ENCODE results near the gene ABCB8.
"Not testable (repeated sequence)": the region's sequence is repeated elsewhere in the genome, so short reads cannot be mapped to it uniquely, and the experiment has no call there.

Gene ABCB8

GRCh38 chr7:150998341-150998740 lies 29.9 kb upstream of the ABCB8 start:
- no peak for DNase-seq

- DNase-seq = no peak
Observed at GRCh38 chr7:150999001-150999400, 29.2 kb upstream of the ABCB8 start.

DNA sequence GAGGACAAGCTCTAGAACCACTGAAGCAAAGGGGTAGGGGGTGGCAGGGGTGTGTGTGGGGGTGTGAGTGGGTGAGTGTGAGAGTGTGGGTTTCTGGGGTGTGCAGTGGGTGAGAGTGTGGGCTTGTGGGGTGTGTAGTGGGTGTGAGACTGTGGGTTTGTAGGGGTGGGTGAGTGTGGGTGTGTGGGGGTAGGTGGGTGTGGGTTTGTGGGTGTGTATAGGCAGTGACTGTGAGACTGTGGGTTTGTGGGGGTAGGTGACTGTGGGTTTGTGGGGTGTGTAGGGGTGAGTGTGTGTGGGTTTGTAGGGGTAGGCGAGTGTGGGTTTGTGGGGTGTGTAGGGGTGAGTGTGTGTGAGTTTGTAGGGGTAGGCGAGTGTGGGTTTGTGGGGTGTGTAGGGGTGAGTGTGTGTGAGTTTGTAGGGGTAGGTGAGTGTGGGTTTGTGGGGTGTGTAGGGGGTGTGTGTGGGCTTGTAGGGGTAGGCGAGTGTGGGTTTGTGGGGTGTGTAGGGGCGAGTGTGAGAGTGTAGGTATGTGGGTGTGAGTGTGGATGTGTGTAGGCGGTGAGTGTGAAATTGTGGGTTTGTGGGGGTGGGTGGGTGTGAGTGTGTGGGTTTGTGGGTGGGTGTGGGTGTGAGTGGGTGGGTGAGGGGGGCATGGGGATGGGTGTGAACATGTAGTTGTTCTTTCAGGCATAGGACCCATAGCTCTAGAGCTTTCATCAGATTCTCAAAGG lies 28.6 kb upstream of the ABCB8 start:
- DNase-seq = peak; percentile 54

- DNase-seq = no peak
Observed at GRCh38 chr7:151000897-151001495, 27.3 kb upstream of the ABCB8 start.

- DNase-seq = no peak
Observed at GRCh38 chr7:151001546-151001945, 26.7 kb upstream of the ABCB8 start.

DNA sequence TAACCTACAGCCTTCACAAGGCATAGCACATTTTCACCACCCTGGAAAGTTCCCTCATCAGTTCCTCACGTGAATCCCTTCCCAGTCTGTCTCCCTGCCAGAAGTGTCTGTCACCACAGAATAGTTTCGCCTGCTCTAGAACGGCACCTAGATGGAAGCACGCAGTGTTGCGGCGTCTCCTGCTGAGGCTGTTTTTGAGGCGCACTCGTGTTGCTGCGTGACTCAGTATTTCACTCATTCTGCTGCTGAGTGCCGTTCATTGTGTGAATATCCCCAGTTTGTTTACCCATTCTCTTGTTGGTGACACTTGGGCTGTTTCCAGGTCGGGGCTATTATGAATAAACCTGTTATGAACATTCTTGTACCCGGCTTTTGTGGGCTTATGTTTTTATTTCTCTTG lies 24.7 kb upstream of the ABCB8 start:
- no peak for DNase-seq

GRCh38 chr7:151005566-151005965 lies 22.7 kb upstream of the ABCB8 start:
- DNase-seq = no peak

DNA sequence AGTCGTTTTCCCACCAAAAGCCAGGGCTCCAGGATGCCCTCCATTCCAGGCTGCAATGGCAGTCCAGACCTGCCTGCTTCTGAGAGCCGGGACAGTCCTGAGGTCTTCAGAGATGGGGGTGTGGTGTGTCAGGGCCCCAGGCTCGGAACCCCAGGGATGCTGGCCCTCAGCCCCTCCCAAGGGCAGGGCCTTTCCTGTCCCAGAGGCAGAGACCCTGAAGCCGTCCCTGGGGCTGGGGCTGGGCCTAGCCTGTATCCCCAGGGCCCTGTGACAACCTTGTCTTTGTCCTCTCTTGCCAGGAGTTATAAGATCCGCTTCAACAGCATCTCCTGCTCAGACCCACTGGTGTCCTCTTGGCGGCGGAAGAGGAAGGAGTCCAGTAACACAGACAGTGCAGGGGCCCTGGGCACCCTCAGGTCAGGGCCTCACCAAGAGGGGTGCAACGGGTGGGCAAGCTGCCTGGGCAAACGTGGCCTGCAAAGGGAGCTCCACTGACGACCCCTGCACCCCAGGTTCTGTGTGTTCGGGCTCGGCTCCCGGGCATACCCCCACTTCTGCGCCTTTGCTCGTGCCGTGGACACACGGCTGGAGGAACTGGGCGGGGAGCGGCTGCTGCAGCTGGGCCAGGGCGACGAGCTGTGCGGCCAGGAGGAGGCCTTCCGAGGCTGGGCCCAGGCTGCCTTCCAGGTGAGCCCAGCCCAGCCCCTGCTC lies 21.5 kb upstream of the ABCB8 start:
- no peak for DNase-seq

- no peak for DNase-seq
Observed at GRCh38 chr7:151007469-151007898, 20.8 kb upstream of the ABCB8 start.

GRCh38 chr7:151008143-151008510 lies 20.1 kb upstream of the ABCB8 start:
- no peak for DNase-seq

DNA sequence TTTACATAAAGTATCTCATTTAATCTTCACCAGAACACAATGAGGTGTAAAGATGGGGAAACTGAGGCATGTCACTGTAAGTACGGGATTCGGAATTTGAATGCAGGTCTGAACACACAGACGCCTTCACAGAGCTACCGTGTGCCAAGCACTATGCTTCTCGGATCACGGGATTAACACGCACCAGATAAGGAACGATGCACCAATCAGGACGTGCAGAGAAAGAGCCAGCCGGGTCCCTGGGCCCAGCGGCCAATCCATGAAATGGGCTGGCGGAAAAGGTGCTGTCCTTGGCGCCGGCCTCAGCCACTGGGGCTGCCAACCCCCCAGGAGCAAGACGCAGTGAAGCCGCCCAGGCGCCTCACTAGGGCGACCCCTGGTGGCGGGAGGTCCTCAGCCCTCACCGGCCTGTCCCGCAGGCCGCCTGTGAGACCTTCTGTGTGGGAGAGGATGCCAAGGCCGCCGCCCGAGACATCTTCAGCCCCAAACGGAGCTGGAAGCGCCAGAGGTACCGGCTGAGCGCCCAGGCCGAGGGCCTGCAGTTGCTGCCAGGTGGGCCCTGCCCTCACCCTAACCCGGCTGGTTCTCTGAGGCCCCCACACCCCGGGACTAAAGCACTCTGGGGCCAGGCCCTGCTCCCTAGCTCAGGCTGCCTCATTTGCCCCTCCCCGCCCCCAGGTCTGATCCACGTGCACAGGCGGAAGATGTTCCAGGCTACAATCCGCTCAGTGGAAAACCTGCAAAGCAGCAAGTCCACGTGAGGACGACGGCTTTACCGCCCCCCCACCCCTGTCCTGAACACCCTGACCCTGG lies 19.5 kb upstream of the ABCB8 start:
- peak; percentile 74 for DNase-seq

DNA sequence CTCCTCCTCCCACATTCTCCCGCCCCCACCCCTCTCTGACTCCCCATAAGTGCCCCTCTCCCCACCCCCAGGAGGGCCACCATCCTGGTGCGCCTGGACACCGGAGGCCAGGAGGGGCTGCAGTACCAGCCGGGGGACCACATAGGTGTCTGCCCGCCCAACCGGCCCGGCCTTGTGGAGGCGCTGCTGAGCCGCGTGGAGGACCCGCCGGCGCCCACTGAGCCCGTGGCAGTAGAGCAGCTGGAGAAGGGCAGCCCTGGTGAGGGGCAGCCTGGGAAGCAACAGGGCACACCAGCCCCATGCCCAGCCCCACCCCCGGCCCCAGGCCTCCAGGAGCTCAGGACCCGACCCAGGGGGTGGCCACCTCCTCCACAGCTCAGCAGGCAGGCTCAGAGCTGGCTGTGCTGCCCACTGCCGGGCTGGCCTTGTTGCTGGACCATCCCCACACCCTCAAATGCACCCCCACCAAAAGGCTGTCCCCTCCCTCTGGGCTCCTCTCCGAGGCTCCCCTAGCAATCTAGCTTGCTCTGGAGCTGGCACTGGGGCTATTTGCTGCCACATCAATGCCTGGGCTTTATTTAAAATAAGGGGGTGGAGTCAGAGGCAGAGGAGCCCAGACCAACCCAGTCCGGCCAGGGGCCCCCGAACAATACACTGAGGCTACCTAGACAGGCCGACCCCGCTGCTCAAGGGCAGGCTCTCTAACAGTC lies 18.8 kb upstream of the ABCB8 start:
- DNase-seq = no peak

DNA sequence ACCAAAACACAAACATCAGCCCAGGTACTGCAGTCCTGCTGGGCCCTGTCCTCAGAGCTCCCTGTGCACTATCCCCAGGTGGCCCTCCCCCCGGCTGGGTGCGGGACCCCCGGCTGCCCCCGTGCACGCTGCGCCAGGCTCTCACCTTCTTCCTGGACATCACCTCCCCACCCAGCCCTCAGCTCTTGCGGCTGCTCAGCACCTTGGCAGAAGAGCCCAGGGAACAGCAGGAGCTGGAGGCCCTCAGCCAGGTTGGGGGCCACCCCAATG lies 18.3 kb upstream of the ABCB8 start:
- no peak for DNase-seq

GRCh38 chr7:151010307-151011096 lies 17.7 kb upstream of the ABCB8 start:
- DNase-seq = peak; percentile 49

DNA sequence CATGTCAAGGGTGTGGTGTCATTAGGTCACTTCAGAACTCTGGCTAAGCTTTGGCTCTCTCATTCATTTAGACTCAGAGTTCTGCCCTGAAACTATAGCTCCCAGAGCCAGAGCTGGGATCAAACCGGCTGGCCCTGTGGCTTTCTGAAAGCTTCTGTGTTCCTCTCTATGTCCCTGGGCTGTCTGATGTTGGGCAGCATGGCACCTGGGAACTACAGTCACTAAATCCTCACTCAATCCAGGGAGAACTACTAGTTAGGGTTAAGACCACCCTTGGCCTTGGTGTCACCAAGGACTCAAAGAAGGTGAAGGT lies 17.2 kb upstream of the ABCB8 start:
- no peak for DNase-seq

- not testable (repeated sequence) for DNase-seq
Observed at GRCh38 chr7:151011616-151012015, 16.6 kb upstream of the ABCB8 start.

DNA sequence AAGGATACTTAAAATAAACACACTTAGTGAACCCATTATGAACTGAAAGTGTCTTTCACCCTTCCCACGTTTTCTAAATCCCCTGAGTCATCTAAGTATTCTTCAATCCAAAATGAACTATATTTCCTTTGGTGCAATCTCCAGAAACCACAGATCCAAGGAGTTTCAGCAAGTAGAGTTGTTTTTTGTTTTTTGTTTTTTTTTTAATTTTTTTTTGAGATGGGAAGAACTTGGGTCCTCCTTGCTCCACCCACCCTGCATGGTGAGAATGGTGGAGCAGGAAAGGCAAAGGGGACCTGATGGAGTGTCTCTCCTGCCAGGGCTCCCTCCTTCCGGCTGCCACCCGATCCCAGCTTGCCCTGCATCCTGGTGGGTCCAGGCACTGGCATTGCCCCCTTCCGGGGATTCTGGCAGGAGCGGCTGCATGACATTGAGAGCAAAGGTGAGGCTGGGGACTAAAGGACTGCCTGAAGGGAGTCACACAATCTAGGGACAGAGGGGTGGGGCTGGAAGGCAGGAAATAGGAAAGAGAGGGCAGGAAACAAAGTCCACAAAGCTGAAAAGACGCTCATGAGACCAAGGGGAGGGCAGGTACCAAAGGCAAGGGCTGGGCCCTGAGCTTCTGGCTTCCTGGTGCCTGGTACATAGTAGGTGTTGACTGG lies 16.1 kb upstream of the ABCB8 start:
- no peak for DNase-seq

- peak; percentile 33 for DNase-seq
Observed at GRCh38 chr7:151012911-151013347, 15.3 kb upstream of the ABCB8 start.

- DNase-seq = no peak
Observed at GRCh38 chr7:151013356-151013732, 14.9 kb upstream of the ABCB8 start.

DNA sequence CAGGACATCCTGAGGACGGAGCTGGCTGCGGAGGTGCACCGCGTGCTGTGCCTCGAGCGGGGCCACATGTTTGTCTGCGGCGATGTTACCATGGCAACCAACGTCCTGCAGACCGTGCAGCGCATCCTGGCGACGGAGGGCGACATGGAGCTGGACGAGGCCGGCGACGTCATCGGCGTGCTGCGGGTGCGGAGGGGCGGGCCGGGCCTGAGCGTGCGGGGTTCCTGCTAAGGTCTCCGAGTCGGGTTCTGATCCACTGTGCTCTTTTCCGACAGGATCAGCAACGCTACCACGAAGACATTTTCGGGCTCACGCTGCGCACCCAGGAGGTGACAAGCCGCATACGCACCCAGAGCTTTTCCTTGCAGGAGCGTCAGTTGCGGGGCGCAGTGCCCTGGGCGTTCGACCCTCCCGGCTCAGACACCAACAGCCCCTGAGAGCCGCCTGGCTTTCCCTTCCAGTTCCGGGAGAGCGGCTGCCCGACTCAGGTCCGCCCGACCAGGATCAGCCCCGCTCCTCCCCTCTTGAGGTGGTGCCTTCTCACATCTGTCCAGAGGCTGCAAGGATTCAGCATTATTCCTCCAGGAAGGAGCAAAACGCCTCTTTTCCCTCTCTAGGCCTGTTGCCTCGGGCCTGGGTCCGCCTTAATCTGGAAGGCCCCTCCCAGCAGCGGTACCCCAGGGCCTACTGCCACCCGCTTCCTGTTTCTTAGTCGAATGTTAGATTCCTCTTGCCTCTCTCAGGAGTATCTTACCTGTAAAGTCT lies 14.3 kb upstream of the ABCB8 start:
- peak; percentile 97 for DNase-seq

DNA sequence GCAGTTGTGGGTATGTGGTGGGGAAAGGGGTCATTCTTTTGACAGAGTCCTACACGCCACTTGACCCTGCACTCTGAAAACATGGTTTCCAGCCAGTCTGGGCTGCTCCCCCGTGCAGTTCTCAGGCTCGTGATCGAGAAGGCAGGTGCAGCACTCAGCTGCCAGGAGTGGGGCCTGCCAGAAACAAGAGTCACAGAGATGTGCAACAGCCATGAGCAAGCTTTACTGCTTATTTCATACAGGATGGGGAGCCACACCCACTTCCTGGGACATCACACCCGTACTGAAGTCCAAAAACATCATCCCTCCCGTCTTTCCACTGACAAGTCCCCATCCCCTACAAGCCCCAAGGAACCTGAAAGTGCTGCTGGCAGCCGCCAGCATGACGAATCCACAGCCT lies 13.3 kb upstream of the ABCB8 start:
- DNase-seq = peak; percentile 25
